H1 (cell line): Measurements from ENCODE around the gene XAGE5. TPM values are rescaled to one million over a fixed set of nuclear protein-coding genes. Genes with fewer than 3 reads are reported as not detected.

Experiments
- CTCF ChIA-PET: fragments of 300-600 bp; sonication (Branson Sonifier 250); formaldehyde crosslinking; loops from one replicate; lab custom pipeline; 2021; ENCODE audit not compliant: partially characterized antibody; lab: Charles Lee
- POLR2A ChIA-PET: fragments of 300-600 bp; sonication (Branson Sonifier 250); formaldehyde crosslinking; loops from one replicate; lab custom pipeline; 2021; ENCODE audit warnings: inconsistent platforms; ENCODE audit not compliant: partially characterized antibody; lab: Charles Lee
- DNase-seq, 2 experiments: peaks; one replicate each; pipeline versions ENCODE4 v3.0.0 to v3.0.0-alpha.2; 2010 to 2022; ENCODE audit warnings: low spot score in 2 of 2, low read depth in 1 of 2, mixed read lengths in 1 of 2
- FAIRE-seq: peaks from 2 replicates; lab custom pipeline; 2011; peaks lifted over from hg19 to GRCh38; lab: Jason Lieb, UNC
- H2AFZ ChIP-seq: 2 replicates; pipeline ENCODE4 v1.8.1; 2012; ENCODE audit warnings: low read length, inconsistent platforms
- H2AK5ac ChIP-seq: 2 replicates; pipeline ENCODE4 v1.6.1; 2013; ENCODE audit warnings: low read depth, low read length
- H2BK120ac ChIP-seq: replicated peaks from 2 replicates; pipeline ENCODE3; 2013; ENCODE audit warnings: low read depth, low read length, inconsistent platforms
- H2BK12ac ChIP-seq: 2 replicates; pipeline ENCODE4 v1.6.1; 2013; ENCODE audit warnings: low read depth, low read length
- H2BK15ac ChIP-seq: 2 replicates; pipeline ENCODE4 v1.6.1; 2013; ENCODE audit warnings: low read length
- H2BK20ac ChIP-seq: 2 replicates; pipeline ENCODE4 v1.6.1; 2013; ENCODE audit warnings: low read length
- H2BK5ac ChIP-seq: 2 replicates; pipeline ENCODE4 v1.6.1; 2013; ENCODE audit warnings: low read depth, low read length
- H3K14ac ChIP-seq: 2 replicates; pipeline ENCODE4 v1.6.1; 2013; ENCODE audit warnings: inconsistent platforms; ENCODE audit not compliant: insufficient read length
- H3K18ac ChIP-seq: 2 replicates; pipeline ENCODE4 v1.6.1; 2013; ENCODE audit warnings: low read length; ENCODE audit errors: extremely low read depth
- H3K23ac ChIP-seq: 2 replicates; pipeline ENCODE4 v1.6.1; 2013; ENCODE audit warnings: inconsistent platforms; ENCODE audit not compliant: insufficient read length
- H3K23me2 ChIP-seq: 2 replicates; pipeline ENCODE4 v1.6.1; 2013; ENCODE audit warnings: low read depth, low read length
- H3K27ac ChIP-seq: 2 replicates; pipeline ENCODE4 v1.6.1; 2011; ENCODE audit warnings: low read depth, low read length, inconsistent platforms
- H3K27me3 ChIP-seq, 4 experiments: replicated peaks in 1 of 4; 1 replicate in 1 of 4; 2 replicates in 3 of 4; pipeline versions ENCODE4 v1.6.1 to v1.8.1; 2011 to 2013; ENCODE audit warnings: low read length in 3 of 4, mild to moderate bottlenecking in 3 of 4, inconsistent platforms in 2 of 4, mixed read lengths in 2 of 4, moderate library complexity in 1 of 4; ENCODE audit not compliant: control insufficient read depth in 3 of 4, insufficient read depth in 3 of 4; ENCODE audit errors: extremely low read depth in 1 of 4
- H3K36me3 ChIP-seq, 4 experiments: 2 replicates each; pipeline versions ENCODE4 v1.6.1 to v1.8.1; 2011 to 2013; ENCODE audit warnings: mild to moderate bottlenecking in 4 of 4, low read length in 3 of 4, moderate library complexity in 2 of 4, control low read depth in 1 of 4, inconsistent platforms in 1 of 4; ENCODE audit not compliant: insufficient read depth in 4 of 4, control insufficient read depth in 2 of 4
- H3K4ac ChIP-seq: replicated peaks from 2 replicates; pipeline ENCODE3; 2013; ENCODE audit warnings: low read length, low read depth, mixed read lengths, inconsistent platforms; ENCODE audit not compliant: insufficient read length
- H3K4me1 ChIP-seq, 4 experiments: replicated peaks in 1 of 4; 1 replicate in 1 of 4; 2 replicates in 3 of 4; pipeline versions ENCODE4 v1.6.1 to v1.8.1; 2011 to 2013; ENCODE audit warnings: low read length in 3 of 4, inconsistent platforms in 2 of 4, mixed read lengths in 1 of 4; ENCODE audit not compliant: insufficient read depth in 4 of 4, control insufficient read depth in 3 of 4
- H3K4me2 ChIP-seq, 2 experiments: 2 replicates each; pipeline versions ENCODE4 v1.6.1 to v1.8.1; 2011 to 2013; ENCODE audit warnings: low read depth in 2 of 2, low read length in 2 of 2, control low read depth in 1 of 2, inconsistent platforms in 1 of 2, mild to moderate bottlenecking in 1 of 2; ENCODE audit not compliant: insufficient read depth in 1 of 2
- H3K4me3 ChIP-seq, 4 experiments: fragments of 200-600, 300-600 bp in 1 of 4; sonication (generic), shearing (Covaris generic), sonication (Bioruptor Twin) in 1 of 4; 2 replicates each; pipeline versions ENCODE4 v1.5.1 to v1.8.1; 2011 to 2016; ENCODE audit warnings: low read length in 4 of 4, low read depth in 3 of 4, control low read depth in 2 of 4, inconsistent platforms in 2 of 4, mild to moderate bottlenecking in 2 of 4, mixed read lengths in 1 of 4, moderate library complexity in 1 of 4; ENCODE audit not compliant: insufficient read depth in 2 of 4; ENCODE audit errors: extremely low read depth in 1 of 4
- H3K56ac ChIP-seq: replicated peaks from 2 replicates; pipeline ENCODE3; 2013; ENCODE audit warnings: low read depth, mild to moderate bottlenecking, mixed read lengths, low read length, inconsistent platforms; ENCODE audit not compliant: insufficient read length
- H3K79me1 ChIP-seq: 2 replicates; pipeline ENCODE4 v1.6.1; 2013; ENCODE audit warnings: low read depth, low read length, control low read depth
- H3K79me2 ChIP-seq, 2 experiments: 2 replicates each; pipeline versions ENCODE4 v1.6.1 to v1.8.1; 2012 to 2013; ENCODE audit warnings: low read length in 2 of 2, mild to moderate bottlenecking in 2 of 2, inconsistent platforms in 1 of 2; ENCODE audit not compliant: insufficient read depth in 2 of 2, control insufficient read depth in 1 of 2
- H3K9ac ChIP-seq, 4 experiments: replicated peaks in 1 of 4; 1 replicate in 1 of 4; 2 replicates in 3 of 4; pipeline versions ENCODE4 v1.6.1 to v1.8.1; 2011 to 2013; ENCODE audit warnings: low read depth in 3 of 4, low read length in 3 of 4, control low read depth in 2 of 4, mild to moderate bottlenecking in 2 of 4, moderate library complexity in 2 of 4, inconsistent platforms in 1 of 4; ENCODE audit errors: extremely low read depth in 1 of 4
- H3K9me3 ChIP-seq, 2 experiments: 2 replicates each; pipeline versions ENCODE4 v1.6.1 to v1.8.1; 2012 to 2013; ENCODE audit warnings: mild to moderate bottlenecking in 2 of 2, moderate library complexity in 2 of 2, control low read depth in 1 of 2, inconsistent platforms in 1 of 2, low read depth in 1 of 2, low read length in 1 of 2, mixed read lengths in 1 of 2; ENCODE audit not compliant: insufficient read depth in 2 of 2
- H4K20me1 ChIP-seq, 2 experiments: replicated peaks in 1 of 2; 2 replicates each; pipeline versions ENCODE3 to v1.8.1; 2011 to 2013; ENCODE audit warnings: inconsistent platforms in 2 of 2, low read length in 2 of 2, mild to moderate bottlenecking in 1 of 2; ENCODE audit not compliant: insufficient read depth in 2 of 2, control insufficient read depth in 1 of 2
- H4K5ac ChIP-seq: 2 replicates; pipeline ENCODE4 v1.6.1; 2013; ENCODE audit warnings: low read length, low read depth, mixed read lengths, inconsistent platforms; ENCODE audit not compliant: insufficient read length
- H4K8ac ChIP-seq: 2 replicates; pipeline ENCODE4 v1.8.0; 2013; ENCODE audit warnings: mild to moderate bottlenecking, moderate library complexity, low read length, inconsistent platforms; ENCODE audit not compliant: insufficient read depth; ENCODE audit errors: extremely low read depth
- H4K91ac ChIP-seq: replicated peaks from 2 replicates; pipeline ENCODE3; 2013; ENCODE audit warnings: low read length, mixed read lengths, inconsistent platforms; ENCODE audit not compliant: insufficient read length
- CBX5 ChIP-seq: fragments of 300-800, 300-1000 bp; sonication (generic); IDR thresholded peaks from 2 replicates; pipeline ENCODE4 v1.7.1; 2016; ENCODE audit warnings: antibody characterized with exemption, low read length, low read depth
- JUN ChIP-seq: IDR thresholded peaks from 2 replicates; pipeline ENCODE4 v1.6.1; 2011; ENCODE audit warnings: low read depth, mild to moderate bottlenecking, improper control_type of control experiment, low read length
- NRF1 ChIP-seq: IDR thresholded peaks from 2 replicates; pipeline ENCODE4 v1.6.1; 2011; ENCODE audit warnings: mild to moderate bottlenecking, low read depth, low read length, improper control_type of control experiment
- SP4 ChIP-seq: IDR thresholded peaks from 2 replicates; pipeline ENCODE4 v1.6.1; 2012; ENCODE audit warnings: low read length, inconsistent platforms
- TAF1 ChIP-seq: IDR thresholded peaks from 2 replicates; pipeline ENCODE4 v1.6.1; 2011; ENCODE audit warnings: mild to moderate bottlenecking, low read depth, low read length
- TAF7 ChIP-seq: optimal IDR thresholded peaks from 2 replicates; pipeline ENCODE3; 2011; ENCODE audit warnings: low read depth, mild to moderate bottlenecking, inconsistent platforms, low read length, moderate library complexity, borderline replicate concordance
- TEAD4 ChIP-seq: IDR thresholded peaks from 2 replicates; pipeline ENCODE4 v1.6.1; 2012; ENCODE audit warnings: low read depth, low read length, inconsistent platforms, mixed read lengths
- WGBS, 2 experiments: shearing (Covaris generic) in 1 of 2; methylation state at CpG; one replicate each; pipeline versions ENCODE4 v1.1.6 to v1.1.7; 2013 to 2015; ENCODE audit warnings: low lambda C conversion rate in 2 of 2, mixed read lengths in 2 of 2, inconsistent platforms in 1 of 2, low coverage in 1 of 2, missing lambda C conversion rate in 1 of 2; ENCODE audit not compliant: insufficient replicate concordance in 2 of 2, insufficient coverage in 1 of 2, insufficient read length in 1 of 2; ENCODE audit errors: extremely low coverage in 1 of 2, missing lambda C conversion rate in 1 of 2; 5-methylcytosine and 5-hydroxymethylcytosine counted together
- polyA plus RNA-seq, 7 experiments: library from polyadenylated mRNA; depleted of rRNA in 3 of 7; stranded (reverse) in 5 of 7; unstranded in 2 of 7; fragments of >200 nt in 5 of 7; fragments of 200-250 nt in 2 of 7; gene quantifications; 1 replicate in 5 of 7; 2 replicates in 1 of 7; 4 replicates in 1 of 7; pipeline versions ENCODE4 v1.2.1 to v1.2.3, GENCODE V29; 2011 to 2013; ENCODE audit warnings: missing spikeins in 2 of 7, mixed read lengths in 2 of 7
- total RNA-seq: library from RNA; stranded (reverse); fragmentation: NEBNext Ultra II Directional; extraction: Animal tissue kit (Norgen Biotek cat#: 25700); gene quantifications from 2 replicates; pipeline ENCODE4 v1.2.1, GENCODE V29; 2021

The XAGE5 gene
- total and polyA plus RNA-seq, 2 of the 8 experiments (the other 6 are each of a cell fraction or from before 2014, with no cell fraction given): not detected

DNA sequence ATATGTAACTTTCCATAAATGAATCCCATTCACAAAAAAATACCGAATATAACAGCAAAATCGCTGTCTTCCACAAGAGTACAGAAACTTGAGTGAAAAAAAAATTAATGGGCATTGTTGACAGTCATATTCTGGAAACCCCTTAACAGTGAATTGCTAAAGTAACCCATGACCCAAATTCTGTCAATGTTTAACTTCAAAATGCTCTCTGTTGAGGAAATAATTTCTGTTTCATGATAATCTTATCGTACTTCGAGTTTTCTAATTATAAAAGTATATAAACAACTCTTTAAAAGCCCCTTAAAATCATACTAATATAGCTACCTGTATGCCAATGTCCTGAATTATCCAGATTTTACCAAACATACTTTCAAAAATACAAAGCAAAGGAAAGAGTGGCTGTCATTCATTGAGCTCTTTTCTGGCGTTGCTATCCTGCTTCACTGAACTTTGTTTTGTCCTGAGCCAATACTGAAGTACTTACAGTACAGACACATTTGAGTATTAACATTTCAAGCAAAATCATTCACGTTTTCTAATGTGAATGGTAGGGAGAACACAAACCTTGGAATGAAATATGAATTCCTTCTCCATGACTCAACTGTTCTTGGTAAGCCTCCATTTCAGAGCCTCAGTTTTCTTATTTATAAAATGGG, 54.4 kb downstream of the XAGE5 start:
- H3K23ac ChIP-seq: no peak overlapping the region
- no peak overlapping the region for H3K4ac ChIP-seq
- H4K20me1 ChIP-seq: no peaks in the 10 kb centered on the region
- H3K14ac ChIP-seq: no peak overlapping the region
- no peaks in the 10 kb centered on the region for H3K79me1 ChIP-seq
- 66% methylated on average over 6 of the region's 6 CpGs; no CpG with 5 or more reads in 1 of the 2 experiments for WGBS, 2 experiments
- H3K27ac ChIP-seq: no peak overlapping the region
- H3K4me3 ChIP-seq: no peak overlapping the region
- POLR2A ChIA-PET: no interaction called here
- H2BK15ac ChIP-seq: no peak overlapping the region
- no peak overlapping the region for H2BK12ac ChIP-seq
- no peak overlapping the region for H2AK5ac ChIP-seq
- H3K23me2 ChIP-seq: no peaks in the 10 kb centered on the region
- H3K36me3 ChIP-seq: no peaks in the 10 kb centered on the region
- H4K5ac ChIP-seq: no peak overlapping the region
- H3K9ac ChIP-seq: no peak overlapping the region
- no peak overlapping the region for H2AFZ ChIP-seq
- no peak overlapping the region for H4K8ac ChIP-seq
- no peak overlapping the region for H3K4me2 ChIP-seq
- H2BK5ac ChIP-seq: no peak overlapping the region
- H3K9me3 ChIP-seq: peaks cover 3 to 7% of the 10 kb centered on the region in 2 experiments; a peak in 2 of 4 replicates
- no peaks in the 10 kb centered on the region for H3K4me1 ChIP-seq
- no peak overlapping the region for H2BK120ac ChIP-seq
- DNase-seq (no peak), FAIRE-seq (no peak)
- H3K27me3 ChIP-seq: no peaks in the 10 kb centered on the region
- H4K91ac ChIP-seq: no peak overlapping the region
- TF ChIP-seq CBX5 (no peak), TAF1 (no peak), TAF7 (no peak), NRF1 (no peak), SP4 (no peak), TEAD4 (no peak), JUN (no peak)
- H3K18ac ChIP-seq: no peak overlapping the region
- no peak overlapping the region for H3K56ac ChIP-seq
- no peaks in the 10 kb centered on the region for H3K79me2 ChIP-seq
- no peak overlapping the region for H2BK20ac ChIP-seq
- CTCF ChIA-PET: no interaction called here
